ENCODE data around the gene EEIG2.
"Not testable (repeated sequence)": the region's sequence is repeated elsewhere in the genome, so short reads cannot be mapped to it uniquely, and the experiment has no call there.

EEIG2 gene

GRCh38 chr1:108559215-108560186 lies at the start of gene EEIG2:
EEIG2 (plus strand) TSS chr1:108560100; CDS start chr1:108560429, 329 bp downstream.
- no peaks in the 10 kb centered on the region for H3K27me3 ChIP-seq (ENCODE audit: control insufficient read depth, insufficient read depth, low read length)
- no peaks in the 10 kb centered on the region for H3K36me3 ChIP-seq (ENCODE audit: control insufficient read depth, insufficient read depth, low read length)
- peak within 1 kb of the TSS; percentile 80 for H3K4me3 ChIP-seq (ENCODE audit: low read length)
- peaks cover 7% of the 10 kb centered on the region for H3K4me1 ChIP-seq (ENCODE audit: control insufficient read depth, insufficient read depth, low read length)
- H3K9ac ChIP-seq (ENCODE audit: low read length), result peak within 1 kb of the TSS; percentile 74
- peak within 1 kb of the TSS; percentile 19 for H3K27ac ChIP-seq (ENCODE audit: low read depth, low read length)

- H3K27me3 ChIP-seq (ENCODE audit: control insufficient read depth, insufficient read depth, low read length), result no peaks in the 10 kb centered on the region
- H3K27ac ChIP-seq (ENCODE audit: low read depth, low read length), result no peak overlapping the region
- no peak overlapping the region for H3K9ac ChIP-seq (ENCODE audit: low read length)
- no peaks in the 10 kb centered on the region for H3K4me1 ChIP-seq (ENCODE audit: control insufficient read depth, insufficient read depth, low read length)
- no peaks in the 10 kb centered on the region for H3K36me3 ChIP-seq (ENCODE audit: control insufficient read depth, insufficient read depth, low read length)
- no peak overlapping the region for H3K4me3 ChIP-seq (ENCODE audit: low read length)
Observed at GRCh38 chr1:108511764-108512163, 48.1 kb upstream of the EEIG2 start.

DNA sequence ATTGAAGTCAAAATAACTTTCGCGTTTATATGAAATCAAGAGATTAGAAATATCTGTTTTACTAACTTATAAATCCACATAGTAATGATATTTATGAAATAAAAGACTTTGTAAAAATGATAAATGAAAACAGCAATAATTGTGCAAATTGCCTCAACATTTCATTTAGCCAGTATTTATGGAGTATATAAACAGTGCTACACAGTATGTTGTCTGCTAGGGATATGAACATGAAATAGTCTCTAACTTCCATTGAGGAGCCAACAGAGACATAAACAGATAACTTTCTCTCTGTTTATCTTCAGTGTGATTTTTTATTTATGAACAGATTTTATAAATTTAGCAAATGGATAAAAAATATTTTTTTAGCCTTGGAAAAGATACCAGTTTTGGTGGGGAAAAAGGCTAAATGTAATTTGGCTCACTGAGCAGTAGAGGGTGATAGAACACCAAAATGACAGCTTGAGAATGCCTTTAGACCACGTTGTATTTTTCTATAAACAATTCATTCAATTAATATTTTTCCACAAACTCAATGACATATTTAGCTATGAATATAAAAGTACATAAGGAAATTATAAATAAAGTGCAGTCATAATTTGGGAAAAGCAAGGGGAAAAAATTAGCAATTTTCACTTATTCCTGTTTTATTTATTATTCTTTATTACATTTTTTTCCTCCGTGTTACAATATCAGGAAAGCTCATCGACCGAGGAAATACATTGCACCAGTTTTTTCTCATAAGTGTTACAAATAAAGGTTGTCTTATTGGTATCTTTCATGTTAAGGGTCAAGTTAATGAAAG lies 47.5 kb upstream of the EEIG2 start:
- no peaks in the 10 kb centered on the region for H3K27me3 ChIP-seq (ENCODE audit: control insufficient read depth, insufficient read depth, low read length)
- no peak overlapping the region for H3K27ac ChIP-seq (ENCODE audit: low read depth, low read length)
- no peak overlapping the region for H3K9ac ChIP-seq (ENCODE audit: low read length)
- H3K4me1 ChIP-seq (ENCODE audit: control insufficient read depth, insufficient read depth, low read length), result no peaks in the 10 kb centered on the region
- no peaks in the 10 kb centered on the region for H3K36me3 ChIP-seq (ENCODE audit: control insufficient read depth, insufficient read depth, low read length)
- no peak overlapping the region for H3K4me3 ChIP-seq (ENCODE audit: low read length)

DNA sequence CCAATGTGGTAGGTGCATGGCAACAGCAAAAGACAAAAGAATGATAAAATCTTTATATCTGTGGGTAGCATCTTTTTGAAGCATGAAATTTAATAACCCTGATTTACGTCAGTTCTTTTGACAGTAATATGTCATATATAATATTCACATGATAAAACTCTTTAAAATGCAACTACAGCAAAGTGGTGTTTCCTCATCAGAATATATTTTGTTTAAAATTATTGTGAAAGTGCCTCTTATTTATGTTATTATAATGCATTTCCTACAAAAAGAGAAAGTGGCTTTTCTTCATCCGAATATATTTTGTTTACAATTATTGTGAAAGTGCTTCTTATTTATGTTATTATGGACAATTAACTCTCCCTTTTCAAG lies 46.9 kb upstream of the EEIG2 start:
- Histone ChIP-seq H3K4me1 (ENCODE audit: control insufficient read depth, insufficient read depth, low read length) (no peaks in the 10 kb centered on the region), H3K9ac (ENCODE audit: low read length) (no peak overlapping the region), H3K36me3 (ENCODE audit: control insufficient read depth, insufficient read depth, low read length) (no peaks in the 10 kb centered on the region), H3K27me3 (ENCODE audit: control insufficient read depth, insufficient read depth, low read length) (no peaks in the 10 kb centered on the region), H3K4me3 (ENCODE audit: low read length) (no peak overlapping the region), H3K27ac (ENCODE audit: low read depth, low read length) (no peak overlapping the region)

GRCh38 chr1:108513914-108514313 lies 46.0 kb upstream of the EEIG2 start:
- H3K9ac ChIP-seq (ENCODE audit: low read length); H3K36me3 ChIP-seq (ENCODE audit: control insufficient read depth, insufficient read depth, low read length); H3K4me3 ChIP-seq (ENCODE audit: low read length); H3K4me1 ChIP-seq (ENCODE audit: control insufficient read depth, insufficient read depth, low read length); H3K27ac ChIP-seq (ENCODE audit: low read depth, low read length); H3K27me3 ChIP-seq (ENCODE audit: control insufficient read depth, insufficient read depth, low read length): not testable (repeated sequence)

DNA sequence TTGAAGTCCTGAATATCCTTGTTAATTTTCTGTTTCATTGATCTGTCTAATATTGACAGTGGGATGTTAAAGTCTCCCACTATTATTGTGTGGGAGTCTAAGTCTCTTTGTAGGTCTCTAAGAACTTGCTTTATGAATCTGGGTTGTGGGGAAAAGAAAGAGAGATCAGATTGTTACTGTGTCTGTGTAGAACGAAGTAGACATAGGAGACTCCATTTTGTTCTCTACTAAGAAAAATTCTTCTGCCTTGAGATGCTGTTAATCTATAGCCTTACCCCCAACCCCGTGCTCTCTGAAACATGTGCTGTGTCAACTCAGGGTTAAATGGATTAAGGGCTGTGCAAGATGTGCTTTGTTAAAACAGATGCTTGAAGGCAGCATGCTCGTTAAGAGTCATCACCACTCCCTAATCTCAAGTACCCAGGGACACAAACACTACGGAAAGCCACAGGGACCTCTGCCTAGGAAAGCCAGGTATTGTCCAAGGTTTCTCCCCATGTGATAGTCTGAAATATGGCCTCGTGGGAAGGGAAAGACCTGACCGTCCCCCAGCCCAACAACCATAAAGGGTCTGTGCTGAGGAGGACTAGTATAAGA lies 42.5 kb upstream of the EEIG2 start:
- not testable (repeated sequence) for H3K27me3 ChIP-seq (ENCODE audit: control insufficient read depth, insufficient read depth, low read length); H3K36me3 ChIP-seq (ENCODE audit: control insufficient read depth, insufficient read depth, low read length); H3K4me3 ChIP-seq (ENCODE audit: low read length); H3K4me1 ChIP-seq (ENCODE audit: control insufficient read depth, insufficient read depth, low read length); H3K27ac ChIP-seq (ENCODE audit: low read depth, low read length); H3K9ac ChIP-seq (ENCODE audit: low read length)

GRCh38 chr1:108521990-108522393 lies 37.9 kb upstream of the EEIG2 start:
- Histone ChIP-seq H3K4me3 (ENCODE audit: low read length) (no peak overlapping the region), H3K36me3 (ENCODE audit: control insufficient read depth, insufficient read depth, low read length) (no peaks in the 10 kb centered on the region), H3K27me3 (ENCODE audit: control insufficient read depth, insufficient read depth, low read length) (no peaks in the 10 kb centered on the region), H3K4me1 (ENCODE audit: control insufficient read depth, insufficient read depth, low read length) (no peaks in the 10 kb centered on the region), H3K9ac (ENCODE audit: low read length) (no peak overlapping the region), H3K27ac (ENCODE audit: low read depth, low read length) (no peak overlapping the region)

DNA sequence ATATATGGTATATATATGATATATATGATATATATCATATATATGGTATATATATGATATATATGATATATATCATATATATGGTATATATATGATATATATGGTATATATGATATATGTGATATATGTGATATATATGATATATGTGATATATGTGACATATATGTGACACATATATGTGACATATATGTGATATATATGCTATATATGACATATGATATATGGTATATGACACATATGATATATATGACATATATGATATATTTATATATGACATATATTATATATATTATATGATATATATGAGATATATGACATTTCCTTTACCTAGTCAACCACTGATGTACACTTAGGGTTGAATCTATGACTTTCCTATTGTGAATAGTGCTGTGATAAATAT lies 36.1 kb upstream of the EEIG2 start:
- Histone ChIP-seq H3K27ac (ENCODE audit: low read depth, low read length) (no peak overlapping the region), H3K27me3 (ENCODE audit: control insufficient read depth, insufficient read depth, low read length) (no peaks in the 10 kb centered on the region), H3K4me1 (ENCODE audit: control insufficient read depth, insufficient read depth, low read length) (no peaks in the 10 kb centered on the region), H3K36me3 (ENCODE audit: control insufficient read depth, insufficient read depth, low read length) (no peaks in the 10 kb centered on the region), H3K9ac (ENCODE audit: low read length) (no peak overlapping the region), H3K4me3 (ENCODE audit: low read length) (no peak overlapping the region)

DNA sequence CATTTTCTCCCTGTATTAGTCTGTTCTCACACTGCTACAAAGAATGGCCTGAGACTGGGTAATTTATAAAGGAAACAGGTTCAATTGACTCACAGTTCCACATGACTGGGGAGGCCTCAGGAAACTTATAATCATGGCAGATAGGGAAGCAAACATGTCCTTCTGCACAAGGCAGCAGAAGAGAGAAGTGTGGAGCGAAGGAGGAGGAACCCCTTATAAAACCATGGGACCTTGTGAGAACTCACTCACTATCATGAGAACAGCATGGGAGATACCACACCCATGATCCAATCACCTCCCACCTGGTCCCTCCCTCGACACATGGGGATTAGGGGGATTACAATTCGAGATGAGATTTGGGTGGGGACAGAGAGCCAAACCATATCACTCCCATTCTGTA lies 35.2 kb upstream of the EEIG2 start:
- H3K27me3 ChIP-seq (ENCODE audit: control insufficient read depth, insufficient read depth, low read length), result no peaks in the 10 kb centered on the region
- no peaks in the 10 kb centered on the region for H3K36me3 ChIP-seq (ENCODE audit: control insufficient read depth, insufficient read depth, low read length)
- H3K4me1 ChIP-seq (ENCODE audit: control insufficient read depth, insufficient read depth, low read length), result no peaks in the 10 kb centered on the region
- no peak overlapping the region for H3K9ac ChIP-seq (ENCODE audit: low read length)
- no peak overlapping the region for H3K4me3 ChIP-seq (ENCODE audit: low read length)
- no peak overlapping the region for H3K27ac ChIP-seq (ENCODE audit: low read depth, low read length)

GRCh38 chr1:108527135-108527534 lies 32.8 kb upstream of the EEIG2 start:
- Histone ChIP-seq H3K36me3 (ENCODE audit: control insufficient read depth, insufficient read depth, low read length) (no peaks in the 10 kb centered on the region), H3K4me1 (ENCODE audit: control insufficient read depth, insufficient read depth, low read length) (no peaks in the 10 kb centered on the region), H3K27me3 (ENCODE audit: control insufficient read depth, insufficient read depth, low read length) (no peaks in the 10 kb centered on the region), H3K4me3 (ENCODE audit: low read length) (no peak overlapping the region), H3K27ac (ENCODE audit: low read depth, low read length) (no peak overlapping the region), H3K9ac (ENCODE audit: low read length) (no peak overlapping the region)

- Histone ChIP-seq H3K9ac (ENCODE audit: low read length) (no peak overlapping the region), H3K27me3 (ENCODE audit: control insufficient read depth, insufficient read depth, low read length) (no peaks in the 10 kb centered on the region), H3K27ac (ENCODE audit: low read depth, low read length) (no peak overlapping the region), H3K36me3 (ENCODE audit: control insufficient read depth, insufficient read depth, low read length) (no peaks in the 10 kb centered on the region), H3K4me1 (ENCODE audit: control insufficient read depth, insufficient read depth, low read length) (no peaks in the 10 kb centered on the region), H3K4me3 (ENCODE audit: low read length) (no peak overlapping the region)
Observed at GRCh38 chr1:108527837-108528236, 32.1 kb upstream of the EEIG2 start.

DNA sequence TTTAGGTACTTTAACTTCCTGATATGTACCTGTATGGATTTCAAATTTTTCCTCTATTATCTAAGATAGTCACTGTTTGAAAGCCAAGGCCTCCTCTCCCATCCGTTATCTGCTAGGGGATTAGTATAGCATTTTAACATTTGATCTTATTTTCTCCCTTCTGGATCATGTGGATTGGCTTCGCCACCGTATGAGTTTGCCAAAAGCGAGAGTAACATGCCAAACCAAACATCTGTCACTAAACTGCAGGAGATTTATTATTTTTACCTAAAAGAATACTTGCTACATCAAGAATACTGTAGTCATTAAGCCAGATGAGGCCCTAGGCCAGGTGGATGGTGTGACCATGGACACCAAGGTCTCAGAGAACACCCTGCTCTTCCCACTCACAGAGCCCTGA lies 28.5 kb upstream of the EEIG2 start:
- H3K36me3 ChIP-seq (ENCODE audit: control insufficient read depth, insufficient read depth, low read length), result no peaks in the 10 kb centered on the region
- H3K27ac ChIP-seq (ENCODE audit: low read depth, low read length), result no peak overlapping the region
- no peak overlapping the region for H3K9ac ChIP-seq (ENCODE audit: low read length)
- H3K4me1 ChIP-seq (ENCODE audit: control insufficient read depth, insufficient read depth, low read length), result no peaks in the 10 kb centered on the region
- H3K4me3 ChIP-seq (ENCODE audit: low read length), result no peak overlapping the region
- H3K27me3 ChIP-seq (ENCODE audit: control insufficient read depth, insufficient read depth, low read length), result no peaks in the 10 kb centered on the region

All from rectal smooth muscle tissue (tissue), 1 donor.